A204.1 (cell line): ENCODE results near the gene GSK3A.

Experiments
- FAIRE-seq: peaks from 2 replicates; lab custom pipeline; 2012; peaks lifted over from hg19 to GRCh38; lab: Jason Lieb, UNC

Gene GSK3A

DNA sequence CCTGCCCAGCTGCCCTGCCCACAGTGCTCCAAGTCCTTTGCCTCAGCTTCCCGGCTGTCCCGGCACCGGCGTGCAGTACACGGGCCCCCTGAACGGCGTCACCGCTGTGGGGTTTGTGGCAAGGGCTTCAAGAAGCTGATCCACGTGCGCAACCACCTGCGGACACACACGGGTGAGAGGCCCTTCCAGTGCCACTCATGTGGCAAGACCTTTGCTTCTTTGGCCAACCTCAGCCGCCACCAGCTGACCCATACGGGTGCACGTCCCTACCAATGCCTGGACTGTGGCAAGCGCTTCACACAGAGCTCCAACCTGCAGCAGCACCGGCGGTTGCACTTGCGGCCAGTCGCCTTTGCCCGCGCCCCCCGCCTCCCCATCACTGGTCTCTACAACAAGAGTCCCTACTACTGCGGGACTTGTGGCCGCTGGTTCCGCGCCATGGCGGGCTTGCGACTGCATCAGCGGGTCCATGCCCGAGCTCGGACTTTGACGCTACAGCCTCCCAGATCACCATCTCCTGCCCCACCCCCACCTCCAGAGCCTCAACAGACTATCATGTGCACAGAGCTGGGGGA is 16.6 kb downstream of the GSK3A start:
- no peak for FAIRE-seq

DNA sequence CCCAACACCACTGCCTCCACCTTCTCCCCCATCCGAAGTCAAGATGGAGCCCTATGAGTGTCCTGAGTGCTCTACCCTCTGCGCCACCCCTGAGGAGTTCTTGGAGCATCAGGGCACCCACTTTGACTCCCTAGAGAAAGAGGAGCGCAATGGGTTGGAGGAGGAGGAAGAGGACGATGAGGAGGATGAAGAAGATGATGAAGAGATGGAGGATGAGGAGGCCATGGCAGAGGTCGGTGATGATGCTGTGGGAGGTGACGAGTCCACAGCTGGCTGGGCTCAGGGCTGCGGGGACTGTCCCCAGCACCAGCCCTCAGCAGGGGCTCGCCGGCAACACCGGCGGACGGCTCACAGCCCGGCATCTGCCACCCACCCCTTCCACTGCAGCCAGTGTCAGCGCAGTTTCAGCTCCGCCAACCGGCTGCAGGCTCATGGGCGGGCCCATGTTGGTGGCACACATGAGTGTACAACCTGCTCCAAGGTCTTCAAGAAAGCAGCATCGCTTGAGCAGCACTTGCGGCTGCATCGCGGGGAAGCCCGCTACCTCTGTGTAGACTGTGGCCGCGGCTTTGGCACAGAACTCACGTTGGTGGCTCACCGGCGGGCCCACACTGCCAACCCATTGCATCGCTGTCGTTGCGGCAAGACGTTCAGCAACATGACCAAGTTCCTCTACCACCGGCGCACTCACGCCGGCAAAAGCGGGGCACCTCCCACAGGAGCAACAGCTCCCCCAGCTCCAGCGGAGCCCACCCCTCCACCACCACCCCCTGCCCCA is 17.3 kb downstream of the GSK3A start:
- FAIRE-seq: no peak

DNA sequence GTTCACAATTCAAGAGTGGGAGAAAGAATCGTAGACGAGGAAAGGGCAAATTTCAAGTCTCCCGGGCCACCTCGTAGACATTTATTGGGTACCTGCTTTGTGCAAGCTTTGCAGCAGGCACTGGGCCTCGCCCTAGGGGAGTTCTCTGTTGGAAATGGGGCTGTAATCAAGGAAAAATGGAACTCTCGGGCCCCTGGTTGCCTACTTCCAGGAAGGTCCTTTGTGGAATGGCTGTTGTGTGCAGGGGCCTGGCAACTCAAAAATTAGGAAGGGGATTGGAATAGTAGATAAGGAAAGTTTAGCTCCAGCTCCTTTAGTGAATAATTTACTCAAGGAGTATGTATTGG is 21.7 kb downstream of the GSK3A start:
- FAIRE-seq: no peak

DNA sequence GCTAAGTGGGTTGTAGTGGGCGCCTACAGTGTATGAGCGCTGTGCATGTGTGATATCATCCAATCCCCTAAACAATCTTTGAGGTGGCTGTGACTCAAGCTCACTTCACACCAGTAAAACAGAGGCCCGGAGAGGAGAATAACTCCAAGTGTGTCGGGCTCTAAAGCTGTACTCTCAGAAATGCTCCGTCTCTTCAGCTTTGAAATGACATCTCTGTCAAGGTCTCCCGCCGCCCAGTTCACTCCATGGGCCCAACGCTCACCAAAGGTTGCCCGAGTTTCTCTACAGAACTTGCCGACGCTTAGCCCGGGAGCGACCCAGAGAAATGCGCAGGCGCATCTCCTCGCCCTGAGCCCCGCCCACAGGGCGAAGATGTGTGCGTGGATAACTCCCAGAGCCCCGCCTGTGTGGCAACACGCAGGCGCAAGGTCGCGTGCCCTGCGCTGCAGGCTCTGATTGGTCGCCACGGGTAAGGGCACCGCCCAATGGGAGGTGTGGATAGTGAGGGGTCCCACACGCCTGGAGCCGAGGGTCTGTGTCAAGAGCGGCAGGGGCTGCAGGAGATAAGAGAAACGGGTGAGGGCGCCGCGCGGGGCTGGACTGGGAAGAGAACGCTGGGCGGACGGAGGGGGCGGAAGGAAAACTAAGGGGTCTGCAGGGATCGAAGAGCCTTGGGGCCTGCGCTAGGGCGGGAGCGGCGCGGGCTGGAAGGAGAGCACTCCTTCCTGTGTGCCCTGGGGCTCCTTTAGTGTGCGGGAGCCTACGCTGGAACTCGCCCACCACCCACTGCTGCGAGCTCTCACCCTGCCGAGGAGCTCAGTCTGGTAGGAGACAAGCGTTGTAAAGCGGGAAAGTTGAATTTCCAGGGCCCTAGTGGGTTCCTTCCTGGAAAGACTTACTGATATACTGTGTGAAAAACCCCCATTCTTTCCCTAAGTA is 22.3 kb downstream of the GSK3A start, which contains the start of gene ZNF526:
TSS of gene ZNF526 (plus strand) at position 501 of the 939 bp plus-strand sequence. CDS start 4,092 bp downstream, outside the sequence.
- FAIRE-seq: peak; percentile 90

DNA sequence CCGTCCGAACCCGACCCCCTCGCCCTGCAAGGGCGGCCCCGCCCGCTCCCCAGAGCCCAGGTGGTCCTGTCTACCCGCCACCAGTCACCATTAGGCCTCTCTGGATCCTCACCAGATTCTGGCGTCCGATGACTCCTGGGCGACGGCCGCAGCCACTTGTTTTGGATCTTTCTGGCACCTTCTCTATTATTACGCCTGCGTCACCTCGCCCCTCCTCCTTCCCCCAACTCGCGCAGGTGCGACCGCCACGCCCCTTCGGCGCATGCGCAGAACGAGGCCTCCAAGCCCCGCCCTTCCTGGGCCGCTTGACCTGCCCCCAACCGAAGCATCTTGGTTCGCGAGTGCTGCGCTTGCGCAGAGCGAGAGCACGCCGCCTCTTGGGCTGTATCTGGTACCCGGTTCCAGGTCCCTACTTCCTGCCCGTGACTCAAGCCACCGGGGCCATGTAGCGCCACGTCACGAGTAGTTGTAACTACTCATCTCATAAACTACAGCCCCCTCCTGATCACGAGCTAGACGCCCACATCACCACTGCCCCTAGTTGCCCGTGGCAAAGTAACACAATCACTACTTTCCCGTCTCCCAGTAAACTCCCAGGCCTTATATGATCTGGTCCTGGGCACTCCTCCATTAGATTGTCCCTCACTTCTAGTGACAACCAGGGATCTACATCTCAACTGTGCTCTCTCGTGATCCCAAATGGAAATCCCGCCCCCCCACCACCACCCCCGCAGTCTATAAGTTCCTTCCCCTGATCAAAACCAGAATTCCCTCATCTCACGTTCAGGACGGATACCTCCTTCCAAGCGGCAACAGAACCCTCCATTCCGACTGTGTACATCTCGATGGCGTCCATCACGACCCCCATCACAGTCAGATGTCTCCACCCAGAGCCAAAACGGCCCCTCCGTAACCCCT is 24.6 kb downstream of the GSK3A start, which contains the start of gene DEDD2:
TSS of gene DEDD2 (minus strand) at position 158 of the 918 bp plus-strand sequence. CDS start 670 bp downstream, outside the sequence.
- peak; percentile 92 for FAIRE-seq

DNA sequence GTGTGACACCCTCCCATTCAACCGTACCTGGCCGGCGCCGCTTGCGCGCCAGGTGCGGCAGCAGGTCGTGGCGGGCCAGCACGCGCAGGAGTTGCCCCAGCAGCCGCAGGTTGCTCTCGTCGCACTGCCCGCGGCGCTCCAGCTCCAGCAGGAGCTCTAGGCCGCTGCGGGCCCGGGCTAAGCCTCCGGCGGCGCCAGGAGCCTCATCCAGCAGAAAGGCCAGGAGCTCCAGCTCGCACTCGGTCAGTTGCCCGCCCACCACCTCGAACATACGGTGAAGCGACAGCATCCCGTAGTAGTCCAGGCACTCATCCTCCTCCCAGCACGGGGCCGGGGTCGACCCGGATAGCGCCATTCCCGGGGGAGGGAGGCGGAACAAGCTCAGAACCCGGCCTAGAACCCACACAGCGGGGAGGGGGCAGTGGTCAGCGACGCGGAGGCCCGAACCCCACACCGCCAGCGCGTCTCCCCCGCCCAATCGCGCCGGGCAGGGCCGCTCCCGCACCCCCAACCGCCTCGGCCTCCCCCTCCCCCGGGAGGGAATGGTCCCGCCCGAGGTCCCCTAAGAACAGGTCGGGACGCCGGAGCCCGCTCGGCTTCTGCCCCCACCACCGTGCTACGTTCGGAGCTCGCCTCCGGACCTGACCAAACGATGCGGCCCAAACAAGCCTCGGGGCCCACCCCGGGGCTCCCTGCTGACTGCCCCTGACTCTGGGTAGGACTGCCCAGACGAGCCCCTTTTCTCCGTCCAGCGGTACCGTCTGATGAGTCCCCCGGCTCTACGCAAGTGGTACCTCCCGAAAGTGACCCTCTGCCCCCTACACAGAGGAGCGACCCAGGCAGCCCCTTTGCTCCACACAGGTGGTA is 25.5 kb downstream of the GSK3A start:
- FAIRE-seq: no peak

DNA sequence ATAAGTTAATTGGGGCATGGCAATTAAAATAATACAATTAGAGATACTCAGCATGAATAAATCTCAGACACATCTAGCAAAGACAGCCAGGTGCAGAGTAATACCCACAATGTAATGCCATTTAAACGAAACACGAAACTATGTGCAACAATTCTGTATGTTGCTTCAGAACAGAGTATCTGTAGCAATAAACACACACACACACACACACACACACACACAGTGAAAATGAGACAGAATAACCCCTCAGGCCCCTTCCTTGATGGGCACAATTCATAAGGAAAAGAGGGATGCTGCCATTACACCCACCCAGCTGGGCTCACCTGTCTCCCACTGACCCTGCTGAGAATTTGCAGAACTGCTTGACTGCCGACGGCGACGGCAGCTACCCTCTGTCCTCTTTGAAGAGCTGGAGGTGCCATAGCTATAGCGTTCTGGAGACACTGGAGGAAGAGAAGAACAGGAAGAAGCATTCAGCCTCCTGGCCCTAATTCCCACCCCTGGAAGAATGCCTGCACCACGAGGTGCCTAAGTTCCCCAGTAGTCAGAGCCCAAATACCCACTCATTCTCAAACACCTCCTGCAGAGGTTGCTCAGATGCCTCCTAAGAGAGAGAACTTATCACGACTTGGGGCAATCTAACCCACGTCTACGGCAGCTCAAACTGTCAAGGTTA is 27.5 kb downstream of the GSK3A start:
- FAIRE-seq: no peak

DNA sequence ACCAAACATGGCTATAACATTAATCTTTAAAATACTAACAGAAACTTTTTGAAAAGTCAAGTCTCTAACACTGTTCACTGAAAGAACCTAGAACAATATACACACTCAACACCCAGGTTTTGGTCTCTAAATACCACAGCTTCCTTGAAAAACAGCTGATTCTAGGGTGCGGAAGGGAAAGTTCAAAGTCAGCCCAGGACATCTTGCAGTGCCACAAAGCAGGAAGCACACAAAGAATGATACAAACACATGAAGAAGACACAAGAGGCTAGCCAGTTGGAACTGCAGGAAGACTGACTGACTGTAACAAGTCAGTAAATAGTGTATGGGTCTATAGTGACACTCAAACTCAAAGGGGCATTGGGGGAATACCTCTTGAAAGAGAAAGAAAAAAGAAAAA is 29.5 kb downstream of the GSK3A start:
- FAIRE-seq: no peak

DNA sequence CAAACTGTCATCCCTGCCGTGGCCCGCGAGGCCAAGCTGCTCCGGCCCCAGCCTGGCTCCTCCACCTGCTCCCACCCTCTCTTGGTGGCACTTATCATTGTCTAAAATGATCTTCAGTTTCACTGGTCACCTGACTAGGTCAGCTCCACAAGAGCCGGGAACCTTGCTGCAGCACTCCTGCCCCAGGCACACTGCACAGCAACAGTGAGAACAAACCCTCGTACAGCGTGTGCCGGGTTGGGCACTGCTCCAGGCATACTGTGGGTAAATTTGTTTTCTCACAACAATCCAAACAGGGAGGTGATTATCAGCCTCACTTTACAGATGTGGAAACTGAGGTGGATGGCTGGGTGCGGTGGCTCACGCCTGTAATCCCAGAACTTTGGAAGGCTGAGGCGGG is 33.8 kb downstream of the GSK3A start:
- no peak for FAIRE-seq

DNA sequence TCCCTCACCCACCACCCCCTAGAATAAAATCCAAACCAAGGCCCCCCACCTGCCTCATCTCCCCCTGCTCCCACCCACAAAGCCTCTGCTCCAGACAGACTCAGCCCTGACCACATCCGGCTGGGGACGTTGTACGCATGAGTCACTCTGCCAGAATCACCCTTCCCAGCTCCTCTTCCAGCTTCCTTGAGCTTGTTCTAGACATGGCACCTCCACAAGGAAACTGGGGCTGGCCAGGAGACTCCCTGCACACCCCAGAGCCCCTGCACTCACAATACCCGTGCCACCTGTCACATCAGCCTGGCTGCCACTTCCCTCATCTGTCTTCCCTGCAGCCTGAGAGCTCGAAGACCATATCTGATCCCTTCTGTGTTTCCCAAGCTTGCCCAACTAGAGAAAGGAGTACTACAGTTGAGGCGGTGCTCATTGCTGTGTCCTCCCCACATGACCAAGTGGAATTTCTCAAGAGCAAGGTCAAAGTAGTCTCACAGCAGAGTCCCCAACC is 34.6 kb downstream of the GSK3A start:
- no peak for FAIRE-seq

DNA sequence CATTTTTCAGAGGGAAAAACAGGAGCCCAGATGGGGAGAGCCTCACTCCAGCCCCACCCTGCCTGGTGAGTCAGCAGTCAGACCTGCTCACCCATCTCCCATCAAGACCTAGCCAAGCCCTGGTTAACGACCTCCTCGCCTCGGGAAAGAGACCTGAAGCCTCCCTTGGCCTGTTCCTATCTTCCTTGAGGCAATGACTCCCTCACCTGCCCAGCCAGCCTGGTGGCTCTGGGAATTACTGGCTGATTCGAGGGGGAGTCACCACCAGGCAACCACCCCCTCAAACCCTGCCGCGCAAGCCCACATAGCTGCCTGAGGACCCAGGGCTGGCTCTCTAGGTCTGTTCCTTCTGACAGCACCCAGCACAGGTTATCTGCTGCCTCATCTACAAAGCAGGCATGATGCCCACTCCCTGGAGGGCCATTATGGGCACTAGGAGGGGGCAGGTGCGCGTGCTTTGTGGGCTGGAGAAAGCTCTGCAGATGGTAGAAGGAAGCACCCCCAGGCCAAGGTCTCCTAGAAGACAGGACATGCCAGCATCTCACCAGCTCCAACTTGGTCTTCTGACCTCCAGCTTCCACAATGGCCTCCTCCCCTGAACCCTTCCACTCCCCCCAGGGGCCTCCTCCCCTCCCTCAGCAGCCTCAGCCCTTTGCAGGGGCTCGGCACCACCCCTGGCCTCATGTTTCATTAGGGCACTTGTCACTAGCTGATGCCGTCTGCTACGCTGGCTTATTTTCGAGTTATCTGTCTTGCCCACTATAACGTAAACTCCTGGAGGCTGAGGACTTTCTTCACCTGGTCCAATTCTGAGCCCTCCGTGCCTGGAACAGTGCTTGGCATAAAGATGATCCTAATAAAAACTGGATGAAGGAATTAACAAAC is 35.3 kb downstream of the GSK3A start:
- no peak for FAIRE-seq

DNA sequence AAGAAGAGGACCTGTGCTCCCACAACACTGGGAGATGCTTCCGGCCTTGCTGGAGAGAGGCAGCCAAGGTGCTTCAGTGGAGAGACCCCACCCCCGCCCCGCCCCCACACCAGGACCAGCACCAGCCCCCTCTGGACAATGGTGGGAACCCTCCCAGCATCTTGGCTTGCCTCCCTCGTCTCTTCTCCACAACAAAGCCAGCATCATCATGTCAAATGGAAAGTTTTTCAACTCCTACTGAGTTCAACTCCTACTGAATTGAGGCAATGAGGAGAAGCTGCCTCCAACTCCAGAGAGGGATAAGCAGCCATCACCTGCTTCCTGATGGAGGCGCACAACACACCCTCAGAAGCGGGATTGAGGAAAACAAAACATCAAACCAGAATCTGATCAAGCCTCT is 37.7 kb downstream of the GSK3A start:
- FAIRE-seq: no peak

DNA sequence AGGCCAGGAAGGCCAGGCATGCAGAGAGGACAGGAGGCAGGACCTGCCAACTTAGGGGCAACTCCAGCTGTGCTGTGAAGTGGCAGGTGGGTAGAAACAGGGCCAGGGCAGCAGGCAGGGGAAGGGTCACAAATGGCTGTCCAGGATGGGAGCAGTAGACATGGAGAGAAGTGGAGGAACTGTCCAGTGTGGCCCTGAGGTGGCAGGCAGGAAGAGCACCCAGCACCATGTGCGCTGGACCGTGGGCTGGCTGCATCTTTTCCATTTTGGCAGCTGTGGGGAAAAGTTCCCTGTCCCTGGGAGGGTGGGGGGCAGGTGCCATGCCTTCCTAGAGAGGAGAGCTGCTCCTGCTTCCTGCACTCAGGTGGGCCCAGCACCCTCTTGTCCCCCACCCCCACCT is 38.7 kb downstream of the GSK3A start:
- FAIRE-seq: no peak

DNA sequence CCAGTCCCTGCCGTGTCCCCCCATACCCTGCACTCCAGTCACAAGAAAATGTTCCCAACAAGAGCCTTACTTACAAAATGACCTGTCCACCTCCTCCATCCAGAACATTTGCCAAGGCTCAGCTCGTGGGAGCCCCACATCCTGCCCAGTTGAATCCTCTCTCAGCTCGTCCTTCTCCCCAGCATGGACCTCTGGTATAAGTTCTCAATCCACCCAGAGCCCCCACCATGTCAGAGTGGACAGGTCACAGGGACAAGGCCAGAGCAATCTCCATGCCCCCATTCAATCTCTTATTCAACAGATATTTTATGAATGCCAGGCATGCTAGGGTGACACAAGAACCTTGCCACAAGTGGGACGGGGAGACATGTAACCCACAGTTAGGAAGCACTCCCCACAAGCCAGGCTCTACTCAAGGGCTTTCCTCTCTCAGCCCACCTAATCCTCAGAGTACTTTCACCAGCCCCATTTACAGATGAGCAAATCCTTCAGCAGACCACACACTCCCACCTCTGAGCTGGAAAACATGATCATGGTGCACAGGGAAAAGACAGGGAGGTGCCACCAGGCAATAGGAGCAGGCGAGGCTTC is 40.0 kb downstream of the GSK3A start:
- no peak for FAIRE-seq

DNA sequence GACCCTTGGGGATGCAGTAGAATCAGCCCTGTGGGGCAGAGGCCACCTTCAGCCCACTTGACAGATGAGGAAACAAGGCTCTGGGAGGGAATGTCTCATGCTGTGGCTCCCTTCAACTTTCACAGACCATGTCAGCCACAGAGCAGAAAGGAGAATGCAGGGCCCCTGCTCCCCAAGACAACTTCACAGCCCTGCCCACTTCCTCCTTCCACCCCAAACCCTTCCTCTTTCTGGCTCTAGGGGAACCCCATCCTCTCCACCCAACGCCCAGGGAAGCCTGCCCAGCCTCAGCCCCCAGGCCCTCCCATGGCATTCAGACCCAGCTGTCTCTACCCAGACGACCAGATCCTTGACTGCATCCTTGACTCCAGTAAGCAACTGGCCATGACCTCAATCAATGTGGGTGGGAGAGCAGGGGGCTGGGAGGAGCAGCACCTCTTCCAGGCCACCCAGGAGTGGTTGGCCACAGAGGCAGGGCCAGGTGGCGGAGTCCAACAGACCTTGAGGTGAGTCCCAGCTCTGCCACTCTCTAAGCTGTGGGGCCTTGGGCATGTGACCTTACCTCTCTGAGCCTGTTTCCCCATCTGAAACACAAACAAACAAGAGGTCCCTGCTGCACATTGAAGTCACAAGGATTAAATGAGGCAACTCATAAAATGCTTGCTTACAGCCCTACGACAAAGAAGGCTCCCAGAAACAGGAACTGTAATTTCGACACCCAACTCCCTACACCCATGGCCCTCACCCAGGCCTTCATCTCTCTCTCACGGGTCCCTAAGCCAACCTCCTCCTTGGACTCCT is 40.7 kb downstream of the GSK3A start:
- FAIRE-seq: no peak

DNA sequence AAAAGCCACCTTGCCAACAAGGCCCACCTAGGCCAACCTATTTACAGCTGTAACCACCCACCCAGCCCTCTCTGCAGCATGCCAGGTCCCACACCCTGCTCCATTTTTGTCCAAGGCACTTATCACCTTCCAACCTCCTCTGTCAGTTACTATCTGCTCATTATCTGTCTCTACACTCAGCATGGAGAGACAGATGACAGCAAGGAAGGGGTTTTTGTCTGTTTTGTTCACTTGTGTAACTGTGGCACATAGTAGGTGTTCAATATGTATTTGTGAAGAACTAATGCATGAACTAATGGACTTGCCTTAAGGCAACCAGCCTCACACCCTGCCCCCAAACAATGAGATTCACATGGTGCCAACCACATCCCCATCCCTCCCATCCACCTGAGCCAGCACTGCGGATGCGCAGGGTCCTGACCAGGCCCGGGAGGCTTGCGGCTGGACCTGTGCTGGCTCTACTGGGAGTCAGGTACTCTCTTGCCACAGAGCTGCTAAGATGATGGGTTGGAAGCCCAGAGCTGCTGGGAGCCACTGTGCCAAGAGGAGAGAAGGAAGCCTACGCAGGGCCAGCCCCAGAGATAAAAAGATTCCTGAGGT is 42.2 kb downstream of the GSK3A start:
- no peak for FAIRE-seq

DNA sequence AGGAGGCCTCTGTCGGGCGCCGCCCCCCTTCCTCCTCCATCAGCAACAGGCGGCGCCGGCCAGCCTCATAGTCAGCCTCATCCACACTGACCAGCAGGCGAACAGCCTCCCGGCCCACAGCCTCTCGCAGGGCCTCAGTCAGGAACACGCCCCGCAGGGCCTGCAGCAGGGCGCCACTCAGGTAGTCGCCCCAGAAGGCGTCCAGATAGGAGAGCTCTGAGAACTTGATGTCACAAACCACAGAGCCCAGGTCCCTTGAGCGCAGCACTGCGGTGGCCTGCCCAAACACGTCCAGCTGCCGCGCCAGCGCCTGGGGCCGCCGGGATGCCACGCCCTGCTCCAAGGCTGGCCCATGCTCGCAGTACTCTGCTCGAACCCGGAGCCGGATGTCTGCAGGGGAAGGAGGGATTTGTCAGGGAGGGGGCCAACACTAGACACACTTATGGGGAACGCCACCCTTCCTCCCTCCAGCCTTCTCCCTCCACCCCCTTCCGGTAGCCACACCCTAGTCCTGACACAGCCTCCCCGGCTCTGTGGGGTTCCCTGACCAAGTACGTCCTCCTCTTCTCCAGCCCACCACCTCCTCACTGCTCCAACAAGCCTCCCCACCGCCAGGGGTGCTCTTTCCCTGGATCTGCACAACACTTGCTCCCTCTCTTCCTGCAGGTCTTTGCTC is 42.8 kb downstream of the GSK3A start:
- FAIRE-seq: no peak
